A172 (cell line): ENCODE results near the gene ALDH9A1. TPM values are rescaled to one million over a fixed set of nuclear protein-coding genes. Genes with fewer than 3 reads are reported as not detected.
A peak's percentile ranks its signal among the peaks of the same experiment; 100 is the strongest.
"Not testable (repeated sequence)": the region's sequence is repeated elsewhere in the genome, so short reads cannot be mapped to it uniquely, and the experiment has no call there.

ENCODE experiments used
- DNase-seq: peaks from one replicate; pipeline ENCODE4 v3.0.0-alpha.2; 2015; ENCODE audit warnings: low spot score
- total RNA-seq: library from RNA; depleted of rRNA; stranded (reverse); fragments of >200 nt; shearing (Covaris generic); gene quantifications from 2 replicates; pipeline ENCODE4 v1.2.3, GENCODE V29; 2014; rRNA removed

Gene ALDH9A1
- 89.2 and 96.5 TPM in 2 replicates for total RNA-seq

DNA sequence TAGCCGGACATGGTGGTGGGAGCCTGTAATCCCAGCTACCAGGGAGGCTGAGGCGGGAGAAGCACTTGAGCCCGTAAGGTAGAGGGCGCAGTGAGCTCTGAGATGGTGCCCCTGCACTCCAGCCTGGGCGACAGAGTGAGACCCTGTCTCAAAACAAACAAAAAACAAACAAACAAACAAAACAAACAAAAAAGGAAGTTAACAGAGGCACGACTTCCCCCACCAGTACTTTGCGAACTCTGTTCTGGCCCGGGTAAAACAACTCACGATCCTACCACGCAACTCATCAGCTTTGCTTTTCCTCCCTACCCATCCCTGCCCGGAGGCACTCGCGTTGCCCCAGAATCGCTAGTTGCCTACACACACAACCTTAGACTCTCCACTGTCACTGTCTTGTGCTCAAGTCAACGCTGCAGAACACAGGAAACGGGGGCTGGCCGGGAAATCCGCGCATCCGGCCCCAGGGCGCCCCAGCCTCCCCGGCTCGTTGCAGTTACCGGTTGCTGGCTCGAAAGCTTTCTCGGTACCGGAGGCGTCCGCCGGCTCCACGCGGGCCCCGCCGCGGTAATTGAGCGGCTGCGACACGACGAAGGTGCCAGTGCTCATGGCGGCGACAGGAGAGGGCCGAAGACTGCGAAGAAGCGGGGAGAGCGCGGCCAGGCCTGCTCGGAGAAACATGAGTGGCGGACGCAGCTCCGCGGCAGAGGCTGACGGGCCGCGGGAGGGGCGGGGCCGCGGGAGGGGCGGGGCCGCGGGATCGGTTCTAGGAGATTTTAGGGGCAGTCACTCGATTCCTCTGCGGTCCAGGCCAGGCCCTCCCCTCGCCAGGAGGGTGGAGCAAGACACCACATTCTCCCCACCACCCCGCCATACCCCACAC lies at the start of gene ALDH9A1:
ALDH9A1 (minus strand) TSS at position 682 of the 880 bp plus-strand sequence; CDS start at position 678, 4 bp downstream.
- DNase-seq = peak; percentile 80

DNA sequence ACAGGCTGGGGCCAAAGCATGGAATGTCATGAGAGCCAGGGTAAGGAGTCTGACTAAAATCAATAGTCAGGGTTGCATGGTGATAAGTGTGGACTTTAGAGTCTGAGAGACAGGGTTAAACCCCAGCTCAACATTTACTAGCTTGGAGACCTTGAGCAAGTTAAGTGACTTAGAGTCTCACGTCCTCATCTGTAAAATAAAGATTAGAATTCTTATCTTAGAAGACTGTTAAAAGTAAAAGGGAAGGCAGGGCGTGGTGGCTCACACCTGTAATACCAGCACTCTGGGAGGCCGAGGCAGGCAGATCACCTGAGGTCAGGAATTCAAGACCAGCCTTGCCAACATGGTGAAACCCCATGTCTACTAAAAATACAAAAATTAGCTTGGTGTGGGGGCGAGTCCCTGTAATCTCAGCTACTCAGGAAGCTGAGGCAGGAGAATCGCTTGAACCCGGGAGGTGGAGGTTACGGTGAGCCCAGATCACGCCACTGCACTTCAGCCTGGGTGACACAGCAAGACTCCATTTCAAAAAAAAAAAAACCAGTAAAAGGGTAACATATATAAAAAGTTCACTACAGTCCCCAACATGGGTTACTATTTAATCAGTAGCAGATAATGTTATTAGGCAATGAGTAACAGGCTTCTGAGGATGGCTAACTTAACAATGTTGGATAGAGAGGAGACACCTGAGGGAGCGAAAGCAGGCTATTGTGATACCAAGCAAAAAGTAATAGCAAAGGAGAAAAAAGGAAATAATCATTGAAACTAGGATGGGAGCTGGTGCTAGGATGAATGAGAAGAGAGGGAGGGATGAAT lies 49.5 kb upstream of the ALDH9A1 start:
- no peak for DNase-seq

DNA sequence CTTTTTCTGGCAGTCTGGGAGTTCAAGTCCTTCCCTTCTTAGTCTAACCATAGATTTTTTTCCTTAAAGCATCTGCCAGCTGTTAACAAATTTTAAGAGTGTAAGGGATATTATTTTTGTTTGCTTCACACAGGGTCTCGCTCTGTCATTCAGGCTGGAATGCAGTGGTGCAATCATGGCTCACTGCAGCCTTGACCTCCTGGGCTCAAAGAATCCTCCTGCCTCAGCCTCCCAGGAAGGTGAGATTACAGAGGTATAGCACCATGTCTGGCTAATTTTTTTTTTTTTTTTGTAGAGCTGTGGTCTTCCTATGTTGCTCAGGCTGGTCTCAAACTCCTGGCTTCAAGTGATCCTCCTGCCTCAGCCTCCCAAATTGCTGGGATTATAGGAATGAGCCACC lies 46.6 kb upstream of the ALDH9A1 start:
- DNase-seq = not testable (repeated sequence)

DNA sequence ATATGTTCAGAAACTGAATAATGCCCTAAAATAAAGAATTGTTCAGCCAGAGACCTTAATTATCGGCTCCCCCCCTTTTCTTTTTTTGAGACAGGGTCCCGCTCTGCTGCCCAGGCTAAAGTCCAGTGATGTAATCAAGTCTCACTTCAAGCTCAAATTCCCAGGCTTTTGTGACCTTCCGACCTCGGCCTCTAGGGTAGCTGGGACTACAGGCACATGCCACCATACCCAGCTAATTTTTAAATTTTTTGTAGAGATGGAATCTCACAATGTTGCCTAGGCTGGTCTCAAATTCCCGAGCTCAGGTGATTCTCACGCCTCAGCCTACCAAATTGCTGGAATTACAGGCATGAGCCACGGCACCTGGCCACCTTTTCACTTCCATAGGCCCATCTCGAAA lies 43.8 kb upstream of the ALDH9A1 start:
- no peak for DNase-seq

DNA sequence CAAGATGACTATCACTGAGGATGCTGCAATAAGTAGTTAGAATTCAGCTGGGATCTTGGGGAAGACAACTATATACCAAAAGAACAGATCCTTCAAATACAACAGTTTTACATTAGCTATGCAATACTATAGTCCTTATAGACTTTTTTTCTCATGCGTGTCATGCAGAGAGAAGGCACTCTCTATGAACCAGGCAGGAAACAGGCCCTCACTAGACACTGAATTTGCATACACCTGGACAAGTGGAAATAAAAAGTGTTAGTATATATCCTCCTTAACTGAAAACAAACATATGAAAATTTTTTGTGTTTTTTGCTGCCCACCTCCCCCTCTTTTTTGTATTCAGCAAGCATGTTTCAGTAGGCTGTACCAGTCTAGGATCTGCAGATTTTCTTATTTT lies 40.4 kb upstream of the ALDH9A1 start:
- no peak for DNase-seq

GRCh38 chr1:165737196-165737595 lies 38.8 kb upstream of the ALDH9A1 start:
- no peak for DNase-seq

DNA sequence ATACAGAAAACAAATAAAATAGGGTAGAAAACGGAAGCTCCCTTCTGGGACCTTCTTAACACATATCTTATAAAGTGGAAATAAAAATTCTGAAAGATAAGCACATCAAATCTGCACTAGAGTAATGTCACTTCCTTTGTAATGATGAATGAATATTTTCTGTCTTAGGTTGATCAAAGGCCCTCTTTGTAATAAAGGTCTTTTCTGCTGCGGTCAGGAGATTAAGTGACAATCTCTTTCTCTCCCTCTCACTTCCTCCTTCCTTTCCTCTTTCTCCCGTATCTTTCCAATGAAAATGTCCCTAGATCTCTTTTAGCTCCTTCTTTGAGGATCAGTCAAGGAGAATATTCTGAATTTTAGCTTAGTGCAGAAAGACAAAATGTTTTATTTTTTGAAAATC lies 36.5 kb upstream of the ALDH9A1 start:
- no peak for DNase-seq

DNA sequence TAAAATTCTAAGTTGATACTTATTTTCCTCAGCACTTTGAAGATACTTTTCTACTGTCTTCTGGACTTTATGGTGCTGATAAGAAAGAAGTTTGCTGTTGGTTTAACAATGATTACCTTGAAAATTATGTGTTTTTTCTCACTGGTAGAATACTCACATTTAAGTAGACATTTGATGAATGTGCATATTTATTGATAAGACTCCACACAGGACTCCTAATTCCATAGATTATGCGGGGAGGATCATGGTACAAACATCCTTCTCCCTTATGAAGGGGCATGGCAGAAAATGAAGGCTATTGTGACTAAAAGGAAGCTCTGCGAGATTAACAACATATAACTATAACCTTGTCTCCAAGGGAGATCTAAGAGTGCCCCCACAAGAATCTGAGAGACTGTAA lies 28.5 kb upstream of the ALDH9A1 start:
- DNase-seq = no peak

DNA sequence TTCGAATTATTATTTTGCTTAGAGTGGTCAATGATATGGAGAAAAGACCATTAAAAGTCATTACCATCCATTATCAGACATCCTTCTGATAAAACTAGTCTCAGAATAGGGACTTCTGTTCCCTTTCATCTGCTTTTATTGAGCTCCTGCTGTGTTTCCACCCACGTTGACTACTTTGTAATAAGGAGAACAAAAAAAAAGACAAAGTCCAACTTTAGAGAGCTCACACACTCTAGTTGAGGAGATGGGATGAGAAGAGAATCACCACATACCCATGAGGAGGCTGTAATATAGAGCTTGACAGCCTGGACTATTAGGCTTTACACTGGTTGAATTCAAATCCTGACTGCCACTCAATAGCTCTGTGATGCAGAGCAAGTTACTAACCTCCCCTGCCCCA lies 27.8 kb upstream of the ALDH9A1 start:
- no peak for DNase-seq

DNA sequence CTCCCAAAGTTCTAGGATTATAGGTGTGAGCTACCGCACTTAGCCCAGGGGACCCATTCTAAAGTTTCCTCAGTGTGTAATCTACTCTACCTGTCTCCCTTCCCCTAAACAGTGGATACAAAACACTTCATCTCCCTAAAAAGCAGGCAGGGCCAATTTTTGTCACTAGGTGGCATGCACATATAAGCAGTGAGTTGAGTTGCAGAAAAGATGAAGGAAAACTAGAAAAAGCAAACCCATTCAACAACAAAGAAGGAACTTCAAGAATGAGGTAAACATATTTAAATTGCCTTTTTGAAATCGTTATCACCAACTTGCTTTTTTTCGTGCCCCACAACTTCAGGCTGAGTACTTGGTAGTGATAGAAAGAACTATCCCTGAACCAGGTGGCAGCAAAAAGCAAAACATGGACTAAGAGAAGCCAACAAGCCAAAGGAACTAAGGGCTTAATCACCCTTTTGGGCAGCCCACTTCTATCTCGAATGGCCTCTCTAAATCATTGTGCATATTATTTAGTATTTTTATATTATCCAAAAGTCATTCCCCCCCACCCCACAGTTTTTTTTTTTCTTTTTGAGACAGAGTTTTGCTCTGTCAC lies 19.7 kb upstream of the ALDH9A1 start:
- peak; percentile 58 for DNase-seq

GRCh38 chr1:165716265-165717051 lies 18.1 kb upstream of the ALDH9A1 start:
- not testable (repeated sequence) for DNase-seq

GRCh38 chr1:165712764-165713163 lies 14.4 kb upstream of the ALDH9A1 start:
- no peak for DNase-seq

GRCh38 chr1:165707984-165708706 lies 9.8 kb upstream of the ALDH9A1 start:
- DNase-seq = no peak

- peak; percentile 12 for DNase-seq
Observed at GRCh38 chr1:165703648-165704047, 5.3 kb upstream of the ALDH9A1 start.

DNA sequence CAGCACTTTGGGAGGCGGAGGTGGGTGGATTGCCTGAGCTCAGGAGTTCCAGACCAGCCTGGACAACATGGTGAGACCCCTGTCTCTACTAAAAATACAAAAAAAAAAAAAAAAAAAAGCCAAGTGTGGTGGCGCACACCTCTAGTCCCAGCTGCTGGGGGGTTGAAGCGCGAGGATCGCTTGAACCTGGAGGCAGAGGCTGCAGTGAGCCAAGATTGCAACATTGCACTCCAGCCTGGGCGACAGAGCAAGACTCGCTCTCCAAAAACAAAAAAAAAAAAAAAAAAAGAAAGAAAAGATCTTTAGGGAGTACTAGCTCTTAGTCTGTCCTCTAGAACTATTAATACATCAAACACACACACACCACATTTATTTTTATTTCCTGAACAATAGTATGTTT lies 3.6 kb upstream of the ALDH9A1 start:
- DNase-seq = not testable (repeated sequence)

GRCh38 chr1:165699577-165699976 lies 1.2 kb upstream of the ALDH9A1 start:
- no peak for DNase-seq

DNA sequence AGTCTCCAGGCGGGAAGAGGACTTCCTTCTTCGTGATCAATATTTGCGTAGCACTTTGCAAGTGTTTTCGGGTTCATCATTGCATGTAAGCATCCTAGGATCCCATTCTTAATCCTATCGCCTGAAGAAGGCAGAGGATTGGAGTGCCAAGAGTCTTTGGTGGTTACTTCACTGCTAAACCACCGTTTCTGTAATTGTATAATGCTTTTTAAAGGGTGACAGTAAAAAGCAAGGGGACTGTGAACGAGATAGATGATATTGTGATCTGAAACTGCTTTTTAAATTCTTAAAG lies 345 bp upstream of the ALDH9A1 start:
- DNase-seq = no peak

GRCh38 chr1:165697491-165697880 lies 876 bp downstream of the ALDH9A1 start:
- no peak for DNase-seq

GRCh38 chr1:165696625-165697100 lies 1.7 kb downstream of the ALDH9A1 start:
- peak; percentile 41 for DNase-seq

DNA sequence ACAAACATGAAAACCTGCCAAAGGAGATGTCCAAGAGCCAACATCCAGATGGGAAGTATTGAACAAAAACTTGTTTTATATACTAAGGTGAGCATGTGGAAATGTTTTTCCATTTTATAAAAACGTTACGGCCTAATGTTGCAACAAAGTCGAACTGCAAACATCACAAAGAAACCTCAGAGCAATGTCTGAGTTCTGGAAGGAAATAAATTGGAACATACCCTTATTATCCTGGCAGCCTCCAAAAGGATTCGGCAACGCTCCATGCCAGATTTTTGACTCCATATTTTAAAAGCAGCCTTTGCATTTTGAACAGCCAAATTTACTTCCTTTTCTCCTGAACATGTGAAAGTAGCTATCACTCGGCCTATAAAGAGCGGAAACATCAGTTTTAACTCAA lies 3.3 kb downstream of the ALDH9A1 start:
- no peak for DNase-seq

DNA sequence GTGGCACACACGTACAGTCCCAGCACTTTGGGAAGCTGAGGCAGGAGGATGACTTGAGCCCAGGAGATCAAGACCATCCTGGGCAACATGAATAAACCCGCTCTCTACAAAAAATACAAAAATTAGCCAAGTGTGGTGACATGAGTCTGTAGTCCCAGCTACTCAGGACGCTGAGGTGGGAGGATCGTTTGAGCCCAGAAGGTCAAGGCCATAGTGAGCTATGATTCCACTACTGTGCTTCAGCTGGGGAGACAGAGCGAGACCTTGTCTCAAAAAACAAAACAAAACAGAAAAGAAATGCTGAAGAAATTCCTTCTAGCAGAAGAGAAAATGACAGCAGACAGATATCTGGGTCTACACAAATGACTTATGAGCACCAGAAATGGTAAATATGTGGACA lies 10.3 kb downstream of the ALDH9A1 start:
- no peak for DNase-seq
